ENCODE measurements around the gene LRRN3.
"Not testable (repeated sequence)": the region's sequence is repeated elsewhere in the genome, so short reads cannot be mapped to it uniquely, and the experiment has no call there.

LRRN3 gene

GRCh38 chr7:111090846-111091245 lies at the start of gene LRRN3:
Gene LRRN3, plus strand, starts transcription at chr7:111091127. Its CDS starts 31,646 bp downstream, at chr7:111122773.
- DNase-seq (ENCODE audit: low spot score): no peak

GRCh38 chr7:111041577-111041976 lies 49.4 kb upstream of the LRRN3 start:
- DNase-seq (ENCODE audit: low spot score): no peak

GRCh38 chr7:111042842-111043241 lies 48.1 kb upstream of the LRRN3 start:
- DNase-seq (ENCODE audit: low spot score): no peak

- DNase-seq (ENCODE audit: low spot score): no peak
These were observed 47.4 kb upstream of the LRRN3 start for GRCh38 chr7:111043561-111043960.

- DNase-seq (ENCODE audit: low spot score): no peak
These were observed 45.5 kb upstream of the LRRN3 start for GRCh38 chr7:111045449-111045848.

GRCh38 chr7:111047595-111047994 lies 43.3 kb upstream of the LRRN3 start:
- no peak for DNase-seq (ENCODE audit: low spot score)

GRCh38 chr7:111049971-111050680 lies 40.8 kb upstream of the LRRN3 start:
- no peak for DNase-seq (ENCODE audit: low spot score)

- DNase-seq (ENCODE audit: low spot score): no peak
These were observed 40.0 kb upstream of the LRRN3 start for GRCh38 chr7:111050875-111051416.

GRCh38 chr7:111051832-111052231 lies 39.1 kb upstream of the LRRN3 start:
- DNase-seq (ENCODE audit: low spot score): no peak

- no peak for DNase-seq (ENCODE audit: low spot score)
These were observed 37.9 kb upstream of the LRRN3 start for GRCh38 chr7:111053035-111053434.

- DNase-seq (ENCODE audit: low spot score): no peak
These were observed 34.6 kb upstream of the LRRN3 start for GRCh38 chr7:111056371-111056770.

- no peak for DNase-seq (ENCODE audit: low spot score)
These were observed 33.9 kb upstream of the LRRN3 start for GRCh38 chr7:111057066-111057465.

- DNase-seq (ENCODE audit: low spot score): no peak
These were observed 31.1 kb upstream of the LRRN3 start for GRCh38 chr7:111059833-111060232.

GRCh38 chr7:111063166-111063565 lies 27.8 kb upstream of the LRRN3 start:
- DNase-seq (ENCODE audit: low spot score): no peak

GRCh38 chr7:111067251-111067650 lies 23.7 kb upstream of the LRRN3 start:
- no peak for DNase-seq (ENCODE audit: low spot score)

- DNase-seq (ENCODE audit: low spot score): no peak
These were observed 23.2 kb upstream of the LRRN3 start for GRCh38 chr7:111067682-111068081.

GRCh38 chr7:111068618-111069017 lies 22.3 kb upstream of the LRRN3 start:
- no peak for DNase-seq (ENCODE audit: low spot score)

GRCh38 chr7:111071556-111071955 lies 19.4 kb upstream of the LRRN3 start:
- DNase-seq (ENCODE audit: low spot score): no peak

- not testable (repeated sequence) for DNase-seq (ENCODE audit: low spot score)
These were observed 18.3 kb upstream of the LRRN3 start for GRCh38 chr7:111072658-111073057.

GRCh38 chr7:111074071-111074747 lies 16.7 kb upstream of the LRRN3 start:
- DNase-seq (ENCODE audit: low spot score): no peak

- no peak for DNase-seq (ENCODE audit: low spot score)
These were observed 16.2 kb upstream of the LRRN3 start for GRCh38 chr7:111074748-111075146.

- DNase-seq (ENCODE audit: low spot score): no peak
These were observed 15.4 kb upstream of the LRRN3 start for GRCh38 chr7:111075498-111075897.

- DNase-seq (ENCODE audit: low spot score): no peak
These were observed 14.7 kb upstream of the LRRN3 start for GRCh38 chr7:111076205-111076604.
